Esophagus squamous epithelium (tissue), 5 donors: ENCODE data around the gene DTX4. TPM values are rescaled to one million over a fixed set of nuclear protein-coding genes. Genes with fewer than 3 reads are reported as not detected.

Source experiments
- DNase-seq: peaks from one replicate; lab custom pipeline; 2025; lab: John Stamatoyannopoulos, UW
- H3K27ac ChIP-seq, 4 donors: fragments of 200-600 bp; sonication (generic); one replicate each; pipeline ENCODE4 v1.5.1; 2016 to 2019; ENCODE audit warnings: mild to moderate bottlenecking in 1 of 4
- H3K27me3 ChIP-seq, 4 donors: fragments of 200-600 bp; sonication (generic); 1 replicate in 3 of 4; 2 replicates in 1 of 4; pipeline versions ENCODE4 v1.5.1 to v1.6.0; 2017 to 2021; ENCODE audit warnings: antibody characterized with exemption in 1 of 4
- H3K36me3 ChIP-seq, 3 donors: fragments of 200-600 bp; sonication (generic); one replicate each; pipeline ENCODE4 v1.5.1; 2016 to 2019
- H3K4me1 ChIP-seq, 3 donors: fragments of 200-600 bp; sonication (generic); one replicate each; pipeline ENCODE4 v1.5.1; 2017 to 2019
- H3K4me3 ChIP-seq, 4 donors: fragments of 200-600 bp; sonication (generic); 1 replicate in 3 of 4; 2 replicates in 1 of 4; pipeline ENCODE4 v1.5.1; 2016 to 2019; ENCODE audit warnings: mild to moderate bottlenecking in 2 of 4, moderate library complexity in 1 of 4
- H3K9me3 ChIP-seq, 3 donors: fragments of 200-600 bp; sonication (generic); one replicate each; pipeline ENCODE4 v1.5.1; 2016 to 2019
- CTCF ChIP-seq, 6 experiments: fragments of 450-650 bp in 4 of 6; fragments of 200-600 bp in 2 of 6; sonication (generic) in 2 of 6; IDR thresholded peaks; one replicate each; pipeline ENCODE4 v1.5.1; 2016 to 2019; ENCODE audit warnings: antibody characterized with exemption in 6 of 6, mild to moderate bottlenecking in 4 of 6, moderate library complexity in 4 of 6
- POLR2A ChIP-seq, 4 donors: fragments of 450-650 bp; IDR thresholded peaks; one replicate each; pipeline ENCODE4 v1.6.1; 2017; ENCODE audit warnings: antibody characterized with exemption in 4 of 4, mild to moderate bottlenecking in 4 of 4, moderate library complexity in 3 of 4
- WGBS, 2 donors: methylation state at CpG; one replicate each; pipeline ENCODE4 v1.1.5; 2018; 5-methylcytosine and 5-hydroxymethylcytosine counted together
- intact Hi-C: fragments of 100-400 bp; cut with DNase I; formaldehyde crosslinking; loops from one replicate; pipeline ENCODE4 v1.15.0; 2022
- total RNA-seq, 4 donors: library from RNA; depleted of rRNA; stranded (reverse); fragments of >200 nt; gene quantifications; one replicate each; pipeline ENCODE4 v1.1.0, GENCODE V29; 2016
- donor health status: DM: yes; HTN: yes; CAD: no.

Gene DTX4
- total RNA-seq, 4 donors from 2014 or later, result 2.4 to 8.4 (median 4.6) TPM

GRCh38 chr11:59200423-59200746, 28.5 kb downstream of the DTX4 start:
- peaks cover 0 to 53% (median 0%) of the 10 kb centered on the region in 3 donors for H3K36me3 ChIP-seq
- intact Hi-C loops, result loop anchor here (10.0 kb wide), 1 partner anchor 46 kb away; no protein-coding TSS in a partner anchor
- H3K4me1 ChIP-seq, result peaks cover 0 to 16% (median 2%) of the 10 kb centered on the region in 3 donors
- no peak for DNase-seq
- no peak overlapping the region for H3K4me3 ChIP-seq
- TF ChIP-seq CTCF (IDR thresholded peaks at IDR 0.05) (no peak), POLR2A (IDR thresholded peaks at IDR 0.05) (no peak)
- H3K9me3 ChIP-seq, result no peaks in the 10 kb centered on the region
- H3K27ac ChIP-seq, result no peak overlapping the region
- H3K27me3 ChIP-seq, result no peaks in the 10 kb centered on the region
- WGBS, 2 donors, result 40 to 48% methylated on average over 4 of the region's 4 CpGs

- intact Hi-C loops, result loop anchor here (10.0 kb wide), 1 partner anchor 47 kb away; no protein-coding TSS in a partner anchor
- no peak overlapping the region for H3K4me3 ChIP-seq
- H3K36me3 ChIP-seq, result peaks cover 0 to 49% (median 0%) of the 10 kb centered on the region in 3 donors
- 91 to 100% methylated on average over 2 of the region's 3 CpGs for WGBS, 2 donors
- DNase-seq, result no peak
- no peaks in the 10 kb centered on the region for H3K9me3 ChIP-seq
- H3K4me1 ChIP-seq, result peaks cover 0 to 16% (median 2%) of the 10 kb centered on the region in 3 donors
- no peak overlapping the region for H3K27ac ChIP-seq
- H3K27me3 ChIP-seq, result no peaks in the 10 kb centered on the region
- peak in 5 of 6 experiments; percentile 11 to 36 (median 23) for TF ChIP-seq CTCF (IDR thresholded peaks at IDR 0.05)
- TF ChIP-seq POLR2A (IDR thresholded peaks at IDR 0.05), result no peak
Observed at GRCh38 chr11:59201353-59201752, 29.4 kb downstream of the DTX4 start.

GRCh38 chr11:59204746-59205145, 32.8 kb downstream of the DTX4 start:
- no peak overlapping the region for H3K4me3 ChIP-seq
- intact Hi-C loops, result loop anchor here (5.0 to 10.0 kb wide), 2 partner anchors 32 to 50 kb away; partner anchors contain the start of gene DTX4
- no peaks in the 10 kb centered on the region for H3K27me3 ChIP-seq
- WGBS, 2 donors, result 93 to 94% methylated on average over 1 to 2 of the region's 3 CpGs
- DNase-seq, result no peak
- peaks cover 0 to 36% (median 0%) of the 10 kb centered on the region in 3 donors for H3K36me3 ChIP-seq
- TF ChIP-seq POLR2A (IDR thresholded peaks at IDR 0.05), result no peak
- no peak for TF ChIP-seq CTCF (IDR thresholded peaks at IDR 0.05)
- H3K27ac ChIP-seq, result no peak overlapping the region
- peaks cover 0 to 28% (median 6%) of the 10 kb centered on the region in 3 donors for H3K4me1 ChIP-seq
- H3K9me3 ChIP-seq, result no peaks in the 10 kb centered on the region

GRCh38 chr11:59205648-59206047, 33.7 kb downstream of the DTX4 start:
- intact Hi-C loops, result loop anchor here (5.0 to 10.0 kb wide), 2 partner anchors 33 to 51 kb away; partner anchors contain the start of gene DTX4
- H3K4me1 ChIP-seq, result peaks cover 0 to 22% (median 6%) of the 10 kb centered on the region in 3 donors
- WGBS, 2 donors, result 69 to 72% methylated on average over 3 to 5 of the region's 7 CpGs

More at GRCh38 chr11:59205648-59206047, 33.7 kb downstream of the DTX4 start:
- Histone ChIP-seq H3K4me3 (no peak overlapping the region), H3K27ac (no peak overlapping the region), H3K27me3 (no peaks in the 10 kb centered on the region), H3K9me3 (no peaks in the 10 kb centered on the region), H3K36me3 (peaks cover 0 to 36% (median 0%) of the 10 kb centered on the region in 3 donors)
- TF ChIP-seq CTCF (IDR thresholded peaks at IDR 0.05) (no peak), POLR2A (IDR thresholded peaks at IDR 0.05) (no peak)
- DNase-seq, result no peak
